B cell (primary cell): Measurements from ENCODE around the gene UTP3.

ENCODE experiments used
- CTCF ChIP-seq: fragments of 200-600 bp; IDR thresholded peaks from one replicate; pipeline ENCODE4 v1.8.0; 2022; ENCODE audit warnings: antibody characterized with exemption, mild to moderate bottlenecking
- EZH2 ChIP-seq: IDR thresholded peaks from 2 replicates; pipeline ENCODE4 v1.6.1; 2012; ENCODE audit warnings: borderline replicate concordance, low read depth, mild to moderate bottlenecking, moderate library complexity, low read length; ENCODE audit not compliant: insufficient read depth, poor library complexity, severe bottlenecking

DNA sequence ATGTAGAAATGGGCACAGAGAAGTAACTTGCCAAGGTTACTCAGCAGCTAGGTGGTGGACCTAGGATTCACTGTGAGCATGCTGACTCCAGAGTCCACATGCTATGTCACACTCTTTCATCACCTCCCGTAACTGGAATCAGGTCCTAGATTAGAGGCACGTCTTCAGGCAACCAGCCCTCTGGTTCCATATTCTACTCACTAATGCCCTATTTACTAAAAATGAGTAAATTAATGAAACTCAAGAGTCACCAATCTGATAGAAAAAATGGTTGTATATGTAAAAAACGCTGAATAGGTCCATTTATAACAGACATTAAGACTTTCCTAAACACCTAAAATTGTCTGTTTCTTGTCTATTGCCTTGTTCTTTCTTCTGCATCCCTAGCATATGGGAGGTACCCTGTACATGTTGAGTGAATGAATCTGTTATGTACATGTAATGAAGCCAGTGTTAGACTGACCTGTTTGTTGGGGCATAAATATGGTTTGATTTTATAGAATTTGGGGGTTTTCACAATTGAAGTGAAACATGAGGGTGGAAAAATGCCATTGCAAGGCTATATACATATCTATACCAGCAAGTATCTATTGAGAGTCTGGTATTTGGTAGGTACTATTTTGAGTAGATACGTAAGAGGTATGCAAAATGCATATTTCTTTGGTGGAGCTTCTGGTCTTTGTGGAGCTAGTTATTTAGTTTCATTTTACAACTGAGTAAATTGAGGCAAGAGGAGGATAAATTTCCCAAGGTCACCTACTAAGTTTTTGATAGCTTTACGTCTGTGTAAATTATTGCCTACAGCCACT is 26.0 kb downstream of the UTP3 start:
- TF ChIP-seq CTCF (no peak), EZH2 (no peak)
